GM12864 (cell line): ENCODE measurements around the gene ZNHIT1.
A peak's percentile ranks its signal among the peaks of the same experiment; 100 is the strongest.
"Not testable (repeated sequence)": the region's sequence is repeated elsewhere in the genome, so short reads cannot be mapped to it uniquely, and the experiment has no call there.

Experiments
- DNase-seq: peaks from one replicate; pipeline ENCODE4 v3.0.0-alpha.2; 2011; ENCODE audit warnings: low read depth
- H3K4me3 ChIP-seq: 2 replicates; pipeline ENCODE4 v1.5.1; 2011; ENCODE audit warnings: mild to moderate bottlenecking, low read depth, low read length, control low read depth
- TF ChIP-seq, protein P1 (sequence below): IDR thresholded peaks from 2 replicates; pipeline ENCODE4 v1.5.1; 2011; ENCODE audit warnings: low read depth, mild to moderate bottlenecking, moderate library complexity, low read length, control low read depth, inconsistent platforms; ENCODE audit errors: missing control alignments

ZNHIT1 gene

GRCh38 chr7:101251871-101252659, 34.1 kb downstream of the ZNHIT1 start:
- TF ChIP-seq, protein P1, sequence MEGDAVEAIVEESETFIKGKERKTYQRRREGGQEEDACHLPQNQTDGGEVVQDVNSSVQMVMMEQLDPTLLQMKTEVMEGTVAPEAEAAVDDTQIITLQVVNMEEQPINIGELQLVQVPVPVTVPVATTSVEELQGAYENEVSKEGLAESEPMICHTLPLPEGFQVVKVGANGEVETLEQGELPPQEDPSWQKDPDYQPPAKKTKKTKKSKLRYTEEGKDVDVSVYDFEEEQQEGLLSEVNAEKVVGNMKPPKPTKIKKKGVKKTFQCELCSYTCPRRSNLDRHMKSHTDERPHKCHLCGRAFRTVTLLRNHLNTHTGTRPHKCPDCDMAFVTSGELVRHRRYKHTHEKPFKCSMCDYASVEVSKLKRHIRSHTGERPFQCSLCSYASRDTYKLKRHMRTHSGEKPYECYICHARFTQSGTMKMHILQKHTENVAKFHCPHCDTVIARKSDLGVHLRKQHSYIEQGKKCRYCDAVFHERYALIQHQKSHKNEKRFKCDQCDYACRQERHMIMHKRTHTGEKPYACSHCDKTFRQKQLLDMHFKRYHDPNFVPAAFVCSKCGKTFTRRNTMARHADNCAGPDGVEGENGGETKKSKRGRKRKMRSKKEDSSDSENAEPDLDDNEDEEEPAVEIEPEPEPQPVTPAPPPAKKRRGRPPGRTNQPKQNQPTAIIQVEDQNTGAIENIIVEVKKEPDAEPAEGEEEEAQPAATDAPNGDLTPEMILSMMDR, result no peak
- H3K4me3 ChIP-seq, result peak overlapping the region; percentile 88
- DNase-seq, result peak; percentile 94

DNA sequence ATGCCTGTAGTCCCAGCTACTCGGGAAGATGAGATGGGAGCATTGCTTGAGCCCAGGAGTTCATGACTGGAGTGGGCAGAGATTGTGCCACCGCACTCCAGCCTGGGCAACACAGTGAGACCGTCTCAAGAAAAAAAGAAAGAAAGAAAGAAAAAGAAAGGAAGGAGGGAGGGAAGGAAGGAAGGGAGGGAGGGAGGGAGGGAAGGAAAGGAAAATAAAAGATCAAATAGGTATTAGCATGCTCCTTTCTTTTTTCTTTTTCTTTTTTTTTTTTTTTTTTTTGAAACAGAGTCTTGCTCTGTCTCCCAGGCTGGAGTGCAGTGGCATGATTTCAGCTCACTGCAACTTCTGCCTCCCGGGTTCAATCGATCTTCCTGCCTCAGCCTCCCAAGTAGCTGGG, 35.2 kb downstream of the ZNHIT1 start:
- H3K4me3 ChIP-seq, DNase-seq: not testable (repeated sequence)

DNA sequence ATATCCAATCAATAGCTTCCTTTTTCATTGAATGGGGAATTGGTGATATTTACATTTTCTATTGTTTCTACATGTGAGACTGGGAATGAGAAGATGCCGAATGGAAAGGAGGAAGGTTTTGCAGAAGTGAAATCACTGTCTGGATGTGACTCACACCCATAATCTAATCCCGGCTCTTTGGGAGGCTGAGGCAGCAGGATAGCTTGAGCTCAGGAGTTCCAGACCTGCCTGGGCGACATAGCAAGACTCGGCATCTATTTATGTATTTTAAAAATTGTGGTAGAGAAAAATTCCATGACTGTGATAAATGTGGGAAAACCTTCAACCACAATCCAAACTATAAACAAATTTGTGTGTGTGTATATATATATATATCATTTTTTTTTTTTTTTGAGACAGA, 37.8 kb downstream of the ZNHIT1 start:
- H3K4me3 ChIP-seq, result no peak overlapping the region
- no peak for DNase-seq
- TF ChIP-seq, protein P1, result no peak

DNA sequence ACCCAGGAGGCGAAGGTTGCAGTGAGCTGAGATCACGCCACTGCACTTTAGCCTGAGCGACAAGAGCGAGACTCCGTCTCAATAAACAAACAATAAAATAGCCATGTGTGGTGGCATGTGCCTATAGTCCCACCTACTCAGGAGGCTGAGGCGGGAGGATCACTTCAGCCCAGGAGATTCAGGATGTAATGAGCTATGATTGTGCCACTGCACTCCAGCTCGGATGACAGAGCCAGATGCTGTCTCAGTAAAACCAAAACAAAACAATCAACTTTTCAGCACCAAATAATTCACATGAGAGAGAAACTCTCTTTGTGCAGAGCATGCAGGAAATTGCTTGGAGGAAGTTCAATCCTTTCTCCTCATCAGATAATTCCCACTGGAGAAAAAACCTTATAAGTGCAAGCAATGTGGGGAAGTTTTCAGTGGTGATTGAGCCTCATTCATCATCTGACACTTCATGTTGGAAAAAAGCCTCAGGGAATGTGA, 40.3 kb downstream of the ZNHIT1 start:
- TF ChIP-seq, protein P1, result no peak
- H3K4me3 ChIP-seq, result no peak overlapping the region
- no peak for DNase-seq

DNA sequence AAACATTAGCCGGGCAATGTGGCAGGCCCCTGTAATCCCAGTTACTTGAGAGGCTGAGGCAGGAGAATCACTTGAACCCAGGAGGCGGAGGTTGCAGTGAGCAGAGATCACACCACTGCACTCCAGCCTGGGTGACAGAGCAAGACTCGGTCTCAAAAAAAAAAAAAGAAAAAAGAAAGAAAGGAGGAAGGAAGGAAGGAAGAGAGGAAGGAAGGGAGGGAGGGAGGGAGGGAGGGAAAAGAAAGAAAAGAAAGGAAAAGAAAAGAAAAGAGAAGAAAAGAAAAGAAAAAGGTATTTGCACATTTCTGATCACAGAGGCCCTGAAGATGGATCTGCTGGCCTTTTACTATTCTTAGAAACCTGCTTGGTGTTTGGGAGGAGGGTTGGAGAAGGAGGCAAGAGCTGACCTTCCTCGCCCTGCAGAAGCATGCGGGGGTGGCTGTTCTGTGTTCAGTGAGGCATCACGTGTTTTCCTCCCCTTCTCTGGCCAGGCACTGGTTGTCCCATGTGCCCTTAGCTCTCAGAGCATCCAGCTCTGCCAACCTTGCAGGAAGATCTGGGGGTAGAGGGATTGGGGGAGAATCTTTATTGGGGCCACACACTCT, 46.2 kb downstream of the ZNHIT1 start:
- DNase-seq, result not testable (repeated sequence)

GRCh38 chr7:101265622-101266516, 47.9 kb downstream of the ZNHIT1 start:
- TF ChIP-seq, protein P1, result no peak
- no peak for DNase-seq
- no peak overlapping the region for H3K4me3 ChIP-seq

More for the DNA sequence above, 46.2 kb downstream of the ZNHIT1 start:
- H3K4me3 ChIP-seq, result not testable (repeated sequence)

DNA sequence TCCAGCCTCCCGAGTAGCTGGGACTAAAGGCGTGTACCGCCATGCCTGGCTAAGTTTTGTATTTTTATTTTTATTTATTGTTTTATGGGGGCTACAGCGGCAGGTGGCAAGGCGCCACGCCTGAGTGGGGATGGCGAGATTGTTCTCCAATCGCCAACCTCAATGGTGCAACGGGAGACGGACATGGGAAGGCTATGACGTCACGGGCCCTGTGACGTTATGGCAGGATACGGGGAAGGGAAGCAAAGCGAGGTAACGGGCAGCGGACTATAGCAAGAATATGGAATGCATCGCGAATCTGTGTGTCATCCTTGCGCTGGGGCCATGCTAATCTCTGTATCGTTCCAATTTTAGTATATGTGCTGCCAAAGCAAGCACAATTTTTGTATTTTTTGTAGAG, 51.7 kb downstream of the ZNHIT1 start:
- no peak overlapping the region for H3K4me3 ChIP-seq
- no peak for DNase-seq
- TF ChIP-seq, protein P1, result no peak
